Bronchus fibroblast of lung (primary cell): ENCODE data around the gene CHM. TPM values are rescaled to one million over a fixed set of nuclear protein-coding genes. Genes with fewer than 3 reads are reported as not detected.

Experiments used
- total RNA-seq: library from RNA; depleted of rRNA; stranded (reverse); fragments of >200 nt; gene quantifications from 2 replicates; pipeline ENCODE4 v1.2.3, GENCODE V29; 2015

CHM gene, protein sequence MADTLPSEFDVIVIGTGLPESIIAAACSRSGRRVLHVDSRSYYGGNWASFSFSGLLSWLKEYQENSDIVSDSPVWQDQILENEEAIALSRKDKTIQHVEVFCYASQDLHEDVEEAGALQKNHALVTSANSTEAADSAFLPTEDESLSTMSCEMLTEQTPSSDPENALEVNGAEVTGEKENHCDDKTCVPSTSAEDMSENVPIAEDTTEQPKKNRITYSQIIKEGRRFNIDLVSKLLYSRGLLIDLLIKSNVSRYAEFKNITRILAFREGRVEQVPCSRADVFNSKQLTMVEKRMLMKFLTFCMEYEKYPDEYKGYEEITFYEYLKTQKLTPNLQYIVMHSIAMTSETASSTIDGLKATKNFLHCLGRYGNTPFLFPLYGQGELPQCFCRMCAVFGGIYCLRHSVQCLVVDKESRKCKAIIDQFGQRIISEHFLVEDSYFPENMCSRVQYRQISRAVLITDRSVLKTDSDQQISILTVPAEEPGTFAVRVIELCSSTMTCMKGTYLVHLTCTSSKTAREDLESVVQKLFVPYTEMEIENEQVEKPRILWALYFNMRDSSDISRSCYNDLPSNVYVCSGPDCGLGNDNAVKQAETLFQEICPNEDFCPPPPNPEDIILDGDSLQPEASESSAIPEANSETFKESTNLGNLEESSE
- 7.9 and 8.6 TPM in 2 replicates for total RNA-seq

GRCh38 chrX:86047174-86047935, at the start of gene CHM:
Gene CHM, minus strand, starts transcription at chrX:86047558. Its CDS starts 26 bp downstream, at chrX:86047532.

Other genes starting within 250 kb of the CHM start
- gene DACH2, start 100.9 kb upstream of the CHM start, total RNA-seq = under 0.01 TPM in 1 of 2 replicates, not detected in the other